Measurements from ENCODE around the gene HHAT.

HHAT gene

GRCh38 chr1:210300923-210301614 lies 27.6 kb upstream of the HHAT start:
- no peak overlapping the region for H3K27ac ChIP-seq
- no peak for TF ChIP-seq CTCF (IDR thresholded peaks at IDR 0.05)
- TF ChIP-seq ZFX (IDR thresholded peaks at IDR 0.05; ENCODE audit: borderline replicate concordance), result no peak

- TF ChIP-seq CTCF (IDR thresholded peaks at IDR 0.05) (no peak), ZFX (IDR thresholded peaks at IDR 0.05; ENCODE audit: borderline replicate concordance) (no peak)
- no peak overlapping the region for H3K27ac ChIP-seq
These were observed 27.1 kb upstream of the HHAT start for GRCh38 chr1:210301615-210302000.

GRCh38 chr1:210302501-210302900 lies 26.2 kb upstream of the HHAT start:
- H3K27ac ChIP-seq, result no peak overlapping the region
- TF ChIP-seq ZFX (IDR thresholded peaks at IDR 0.05; ENCODE audit: borderline replicate concordance), result no peak
- TF ChIP-seq CTCF (IDR thresholded peaks at IDR 0.05), result no peak

GRCh38 chr1:210303391-210303790 lies 25.3 kb upstream of the HHAT start:
- H3K27ac ChIP-seq, result no peak overlapping the region
- no peak for TF ChIP-seq ZFX (IDR thresholded peaks at IDR 0.05; ENCODE audit: borderline replicate concordance)
- TF ChIP-seq CTCF (IDR thresholded peaks at IDR 0.05), result no peak

GRCh38 chr1:210310562-210311153 lies 18.0 kb upstream of the HHAT start:
- TF ChIP-seq CTCF (IDR thresholded peaks at IDR 0.05) (no peak), ZFX (IDR thresholded peaks at IDR 0.05; ENCODE audit: borderline replicate concordance) (no peak)
- no peak overlapping the region for H3K27ac ChIP-seq

GRCh38 chr1:210311726-210312493 lies 16.8 kb upstream of the HHAT start:
- H3K27ac ChIP-seq, result no peak overlapping the region
- no peak for TF ChIP-seq ZFX (IDR thresholded peaks at IDR 0.05; ENCODE audit: borderline replicate concordance)
- TF ChIP-seq CTCF (IDR thresholded peaks at IDR 0.05), result no peak

All from 22Rv1 (cell line).